Chondrocyte (in vitro differentiated cells): ENCODE measurements around the gene HIRA. TPM values are rescaled to one million over a fixed set of nuclear protein-coding genes. Genes with fewer than 3 reads are reported as not detected.

Experiments used
- DNase-seq: peaks from one replicate; pipeline ENCODE4 v3.0.0; 2021; ENCODE audit warnings: mixed read lengths, low spot score
- H3K27ac Mint-ChIP-seq: one replicate; pipeline ENCODE4 v1.8.0; 2021; ENCODE audit warnings: mild to moderate bottlenecking, moderate library complexity, mixed read lengths; ENCODE audit not compliant: unreplicated experiment
- H3K27me3 Mint-ChIP-seq: 2 replicates; pipeline ENCODE4 v1.8.0; 2021; ENCODE audit warnings: low read depth, mixed read lengths
- H3K36me3 Mint-ChIP-seq: 2 replicates; pipeline ENCODE4 v1.8.0; 2021; ENCODE audit warnings: low read depth, mixed read lengths
- H3K4me1 Mint-ChIP-seq: 2 replicates; pipeline ENCODE4 v1.8.0; 2021; ENCODE audit warnings: low read depth, mild to moderate bottlenecking, mixed read lengths
- H3K4me3 Mint-ChIP-seq: one replicate; pipeline ENCODE4 v1.8.0; 2021; ENCODE audit warnings: mild to moderate bottlenecking, moderate library complexity, mixed read lengths; ENCODE audit not compliant: unreplicated experiment
- H3K9me3 Mint-ChIP-seq: 2 replicates; pipeline ENCODE4 v1.8.0; 2021; ENCODE audit warnings: low read depth, mixed read lengths
- CTCF ChIP-seq: fragments of 200-600 bp; sonication (generic); IDR thresholded peaks from 2 replicates; pipeline ENCODE4 v1.5.0; 2021; ENCODE audit warnings: antibody characterized with exemption, mild to moderate bottlenecking, moderate library complexity
- total RNA-seq: library from RNA; stranded (reverse); gene quantifications from 3 replicates; pipeline ENCODE4 v1.2.1, GENCODE V29; 2021

Gene HIRA
- total RNA-seq, 1 donor from 2014 or later, result 31.8 TPM

- Mint-ChIP-seq H3K9me3 (no peaks in the 10 kb centered on the region), H3K4me3 (no peak overlapping the region), H3K4me1 (peaks cover 20% of the 10 kb centered on the region), H3K27me3 (no peaks in the 10 kb centered on the region), H3K36me3 (peaks cover 1% of the 10 kb centered on the region), H3K27ac (no peak overlapping the region)
- no peak for DNase-seq
- TF ChIP-seq CTCF, result no peak
Observed at GRCh38 chr22:19419464-19420178, 11.9 kb downstream of the HIRA start.

- Mint-ChIP-seq H3K27ac (no peak overlapping the region), H3K36me3 (peaks cover 1% of the 10 kb centered on the region), H3K4me1 (peaks cover 19% of the 10 kb centered on the region), H3K9me3 (no peaks in the 10 kb centered on the region), H3K4me3 (no peak overlapping the region), H3K27me3 (no peaks in the 10 kb centered on the region)
- no peak for DNase-seq
- TF ChIP-seq CTCF, result no peak
Observed at GRCh38 chr22:19419086-19419463, 12.5 kb downstream of the HIRA start.

- no peak overlapping the region for H3K4me3 Mint-ChIP-seq
- TF ChIP-seq CTCF, result no peak
Observed at GRCh38 chr22:19412923-19413322, 18.6 kb downstream of the HIRA start.

GRCh38 chr22:19412478-19412877, 19.1 kb downstream of the HIRA start:
- H3K9me3 Mint-ChIP-seq, result no peaks in the 10 kb centered on the region
- H3K36me3 Mint-ChIP-seq, result peaks cover 6% of the 10 kb centered on the region
- DNase-seq, result no peak
- no peak overlapping the region for H3K27ac Mint-ChIP-seq
- H3K27me3 Mint-ChIP-seq, result no peaks in the 10 kb centered on the region
- TF ChIP-seq CTCF, result no peak
- no peaks in the 10 kb centered on the region for H3K4me1 Mint-ChIP-seq
- H3K4me3 Mint-ChIP-seq, result no peak overlapping the region

More at GRCh38 chr22:19412923-19413322, 18.6 kb downstream of the HIRA start:
- Mint-ChIP-seq H3K36me3 (peaks cover 3% of the 10 kb centered on the region), H3K27me3 (no peaks in the 10 kb centered on the region), H3K27ac (no peak overlapping the region), H3K4me1 (no peaks in the 10 kb centered on the region), H3K9me3 (no peaks in the 10 kb centered on the region)
- DNase-seq, result no peak

GRCh38 chr22:19411690-19412045, 19.9 kb downstream of the HIRA start:
- no peak for TF ChIP-seq CTCF
- Mint-ChIP-seq H3K4me1 (no peaks in the 10 kb centered on the region), H3K4me3 (no peak overlapping the region), H3K27me3 (no peaks in the 10 kb centered on the region), H3K9me3 (no peaks in the 10 kb centered on the region), H3K36me3 (peaks cover 11% of the 10 kb centered on the region), H3K27ac (no peak overlapping the region)
- DNase-seq, result no peak
